NCI-H748 (cell line): Measurements from ENCODE around the gene SPSB1.

Experiments
- DNase-seq: peaks from one replicate; lab custom pipeline; 2025; ENCODE audit not compliant: unreplicated experiment; lab: John Stamatoyannopoulos, UW

Gene SPSB1

DNA sequence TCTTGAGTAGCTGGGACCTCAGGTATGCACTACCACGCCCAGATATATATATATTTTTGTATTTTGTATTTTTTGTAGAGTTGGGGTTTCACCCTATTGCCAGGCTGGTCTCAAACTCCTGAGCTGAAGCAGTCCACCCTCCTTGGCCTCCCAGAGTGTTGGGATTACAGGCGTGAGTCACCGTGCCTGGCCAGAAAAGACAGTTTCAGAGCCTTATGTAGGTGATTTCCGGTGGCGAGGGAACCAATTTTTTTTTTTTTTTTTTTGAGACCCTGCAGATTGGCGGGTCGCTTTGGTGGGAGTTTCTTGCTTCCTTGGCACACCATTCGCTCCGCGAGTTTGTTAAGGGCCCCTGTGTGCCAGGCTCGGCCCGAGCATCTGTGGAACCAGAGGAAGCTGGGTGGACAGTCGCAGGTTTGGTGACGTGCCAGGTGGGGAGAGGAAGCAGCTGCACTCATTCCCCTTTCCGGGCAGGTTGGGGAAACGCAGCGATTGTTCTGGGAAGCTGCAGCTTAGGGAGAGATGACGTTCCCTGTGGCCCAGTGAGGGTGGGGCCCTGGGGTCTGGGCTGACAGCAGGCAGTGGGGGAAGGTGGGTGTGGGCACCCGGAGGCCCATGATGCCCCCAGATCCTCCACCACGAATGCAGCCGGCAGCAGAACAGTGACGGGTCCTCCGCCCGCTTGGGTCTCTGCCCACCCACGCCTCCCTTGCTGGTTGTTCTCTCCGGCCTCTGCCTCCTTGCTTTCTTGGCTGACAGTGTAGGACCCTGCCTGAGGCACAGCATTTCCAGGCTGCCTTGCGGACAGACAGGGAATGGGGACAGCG is 25.1 kb downstream of the SPSB1 start:
- DNase-seq: no peak

DNA sequence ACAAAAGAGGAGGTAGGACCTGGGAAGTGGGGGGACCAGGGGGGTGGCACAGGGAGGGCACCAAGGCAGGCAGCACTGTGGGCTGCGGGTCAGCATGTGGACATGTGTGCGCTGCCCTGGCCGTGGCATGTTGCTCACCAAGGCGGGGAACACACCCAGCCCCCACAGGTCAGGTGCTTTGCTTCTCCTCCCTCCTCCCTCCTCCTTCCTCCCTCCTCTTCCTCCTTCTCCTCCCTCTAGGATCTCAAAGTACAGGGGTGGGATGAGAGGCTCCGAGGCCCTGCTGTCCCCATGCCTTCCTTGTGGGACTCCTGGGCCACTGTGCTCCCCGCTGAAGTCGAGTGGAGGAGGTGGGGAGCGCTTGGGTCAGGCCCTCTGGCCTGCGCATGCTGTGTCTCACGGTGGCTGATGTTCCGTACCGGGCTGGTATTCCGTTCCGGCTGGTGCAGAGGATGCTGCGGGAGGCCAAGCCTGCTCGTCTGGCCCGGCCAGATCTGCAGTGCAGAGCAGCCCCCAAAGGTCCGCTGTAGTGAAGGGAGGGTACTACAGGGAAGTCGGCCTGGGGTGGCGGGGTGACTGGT is 26.6 kb downstream of the SPSB1 start:
- DNase-seq: no peak

DNA sequence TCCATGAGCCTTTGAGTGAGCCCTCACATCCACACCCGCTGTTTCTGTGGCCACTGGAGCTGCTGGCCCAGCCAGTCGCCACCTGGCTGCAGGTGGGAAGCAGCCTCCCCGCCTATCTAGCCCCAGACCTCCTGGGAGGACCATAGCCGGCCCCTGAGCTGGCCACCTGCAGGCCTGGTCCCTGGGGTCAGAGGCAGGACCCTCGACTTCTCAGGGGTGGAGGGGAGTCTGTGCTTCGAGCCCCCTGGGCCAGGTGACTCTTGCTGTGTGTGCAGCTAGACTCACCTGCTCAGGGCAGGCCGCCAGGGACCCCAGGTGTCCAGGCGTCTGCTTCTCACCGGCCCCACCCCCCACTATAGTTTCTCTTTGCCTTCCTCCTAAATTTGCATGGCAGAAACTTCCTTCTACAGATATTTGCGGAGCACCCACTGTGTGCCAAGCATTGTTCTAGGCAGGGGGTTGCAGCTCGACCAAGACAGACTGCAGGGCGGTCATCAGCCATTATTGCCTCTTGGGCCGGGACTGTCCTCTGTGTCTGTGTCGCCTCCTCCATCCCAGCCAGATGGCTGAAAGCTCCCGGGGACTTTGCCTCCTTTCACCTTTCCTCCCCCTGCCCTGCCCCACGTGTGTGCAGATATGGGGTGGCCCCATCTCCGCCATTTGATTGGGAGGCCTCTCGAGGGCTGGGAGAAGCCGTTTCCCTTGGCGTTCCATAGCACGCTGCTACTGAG is 27.3 kb downstream of the SPSB1 start:
- DNase-seq: no peak

DNA sequence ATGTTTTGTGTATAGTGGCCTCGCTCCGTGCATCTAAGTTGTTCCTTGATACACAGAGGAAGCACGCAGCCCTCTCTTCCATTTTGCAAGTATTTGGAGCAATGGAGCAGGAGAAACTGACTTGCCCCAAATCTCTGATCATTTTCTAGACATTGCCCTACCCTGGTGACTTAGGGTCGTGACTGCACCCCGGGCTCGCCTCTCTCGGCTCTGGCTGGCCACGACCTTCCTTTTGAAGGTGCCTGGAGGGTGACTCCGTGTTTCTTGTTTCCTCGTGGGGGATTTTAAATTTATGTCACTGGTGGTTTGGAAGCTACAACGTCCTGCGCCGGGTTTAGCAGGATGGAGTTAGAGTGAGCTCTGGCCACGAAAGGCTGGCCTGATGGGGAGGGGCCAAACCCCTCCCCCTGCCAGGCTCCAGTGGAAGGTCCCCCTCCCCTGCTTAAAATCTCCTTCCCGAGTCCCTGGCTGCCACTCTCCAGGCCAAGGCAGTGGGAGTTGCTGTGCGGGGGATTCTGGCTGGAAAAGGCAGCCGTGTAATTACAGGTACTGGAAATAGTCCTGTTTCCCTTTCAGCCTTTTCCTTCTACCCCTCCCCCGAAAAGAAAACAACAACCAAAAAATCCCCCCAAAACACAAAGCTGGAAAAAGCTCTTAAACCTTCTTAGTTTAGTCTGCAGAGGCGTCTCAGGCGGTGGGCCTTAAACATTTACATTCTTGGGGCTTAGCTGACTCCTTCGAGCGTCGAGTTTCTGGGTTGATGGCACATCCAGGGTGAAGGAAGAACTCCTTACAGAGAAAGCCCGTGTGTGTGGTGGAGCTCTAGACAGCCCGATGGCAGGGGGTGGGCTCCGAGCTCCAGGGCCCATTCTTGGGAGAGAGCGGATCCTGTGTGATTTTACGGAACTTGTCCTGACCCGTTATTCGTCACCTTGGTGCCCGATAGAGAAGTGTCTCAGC is 28.1 kb downstream of the SPSB1 start:
- DNase-seq: no peak

DNA sequence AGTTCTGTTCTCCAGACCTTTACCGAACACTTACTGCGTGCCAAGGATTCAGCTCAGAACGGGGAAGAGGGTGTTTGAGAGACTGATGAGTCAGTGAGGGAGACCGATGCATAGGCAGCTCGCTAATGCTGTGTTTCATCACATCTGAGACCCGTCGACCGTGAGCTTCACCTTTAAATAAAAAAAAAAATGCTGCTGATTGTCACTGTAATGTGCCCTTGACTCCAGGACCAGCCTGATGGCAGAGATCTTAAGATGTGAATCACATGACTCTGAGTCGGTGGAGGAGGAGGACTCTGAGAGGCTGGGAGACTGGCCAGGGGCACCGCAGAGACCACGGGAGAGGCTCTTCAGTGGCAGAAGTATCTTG is 28.8 kb downstream of the SPSB1 start:
- no peak for DNase-seq

DNA sequence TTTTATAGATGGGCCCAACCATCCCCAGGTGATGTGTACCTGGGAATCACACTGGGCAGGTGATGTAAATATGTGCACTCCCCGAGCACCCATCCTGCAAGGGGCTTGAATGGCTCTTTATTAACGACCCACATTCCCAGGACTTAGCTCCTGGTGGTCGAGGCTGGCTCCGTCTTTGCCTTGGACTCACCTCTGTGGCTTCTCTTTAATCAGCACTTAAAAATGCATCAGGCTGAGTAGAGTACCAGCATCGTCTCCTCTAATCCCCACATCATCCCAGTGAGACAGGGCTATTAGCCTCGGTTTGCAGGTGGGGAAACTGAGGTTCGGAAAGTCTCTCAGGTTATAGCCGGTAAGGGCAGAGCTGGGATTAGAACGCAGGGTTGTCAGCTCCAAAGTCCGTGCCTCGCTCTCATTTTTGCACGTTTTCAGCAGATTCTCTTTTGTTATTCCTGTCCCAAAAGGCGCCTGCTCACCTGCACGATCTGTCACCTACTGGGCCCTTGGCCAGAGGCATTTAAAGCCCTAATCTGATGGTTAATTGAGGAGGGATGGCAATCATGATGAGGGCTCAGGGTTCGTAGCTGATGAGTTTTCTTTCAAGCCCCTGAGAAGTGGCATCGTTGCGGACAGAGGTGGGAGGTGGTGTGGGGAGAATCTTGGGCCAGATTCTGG is 29.4 kb downstream of the SPSB1 start:
- DNase-seq: no peak

DNA sequence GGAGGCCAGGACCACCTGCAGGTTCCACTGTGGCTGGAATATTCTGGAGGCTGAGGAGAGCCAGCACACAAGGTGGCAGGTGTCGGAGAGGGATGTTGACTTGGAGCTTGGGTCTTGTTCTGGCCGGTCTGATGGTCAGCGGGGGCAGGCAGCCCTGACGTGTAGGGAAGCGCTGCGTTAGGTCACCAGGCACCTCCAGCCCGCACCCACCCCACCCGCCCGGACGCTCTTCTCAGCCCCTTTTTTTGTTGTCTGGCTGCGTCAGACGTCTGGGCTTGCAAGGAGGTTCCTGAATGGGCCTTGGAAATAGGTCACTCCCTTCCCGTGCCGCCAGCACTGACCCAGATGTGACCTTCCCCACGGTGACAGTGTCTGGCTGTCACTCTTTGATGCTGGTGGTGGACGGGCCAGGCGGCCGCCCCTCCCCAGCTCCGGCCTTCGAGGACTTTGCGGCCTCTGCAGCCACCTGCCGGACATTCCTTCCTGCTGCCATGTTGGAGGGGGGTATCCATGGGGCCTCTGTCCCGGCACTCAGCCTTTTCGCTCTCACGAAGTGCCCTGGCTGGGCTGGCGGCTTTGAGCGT is 30.1 kb downstream of the SPSB1 start:
- no peak for DNase-seq

DNA sequence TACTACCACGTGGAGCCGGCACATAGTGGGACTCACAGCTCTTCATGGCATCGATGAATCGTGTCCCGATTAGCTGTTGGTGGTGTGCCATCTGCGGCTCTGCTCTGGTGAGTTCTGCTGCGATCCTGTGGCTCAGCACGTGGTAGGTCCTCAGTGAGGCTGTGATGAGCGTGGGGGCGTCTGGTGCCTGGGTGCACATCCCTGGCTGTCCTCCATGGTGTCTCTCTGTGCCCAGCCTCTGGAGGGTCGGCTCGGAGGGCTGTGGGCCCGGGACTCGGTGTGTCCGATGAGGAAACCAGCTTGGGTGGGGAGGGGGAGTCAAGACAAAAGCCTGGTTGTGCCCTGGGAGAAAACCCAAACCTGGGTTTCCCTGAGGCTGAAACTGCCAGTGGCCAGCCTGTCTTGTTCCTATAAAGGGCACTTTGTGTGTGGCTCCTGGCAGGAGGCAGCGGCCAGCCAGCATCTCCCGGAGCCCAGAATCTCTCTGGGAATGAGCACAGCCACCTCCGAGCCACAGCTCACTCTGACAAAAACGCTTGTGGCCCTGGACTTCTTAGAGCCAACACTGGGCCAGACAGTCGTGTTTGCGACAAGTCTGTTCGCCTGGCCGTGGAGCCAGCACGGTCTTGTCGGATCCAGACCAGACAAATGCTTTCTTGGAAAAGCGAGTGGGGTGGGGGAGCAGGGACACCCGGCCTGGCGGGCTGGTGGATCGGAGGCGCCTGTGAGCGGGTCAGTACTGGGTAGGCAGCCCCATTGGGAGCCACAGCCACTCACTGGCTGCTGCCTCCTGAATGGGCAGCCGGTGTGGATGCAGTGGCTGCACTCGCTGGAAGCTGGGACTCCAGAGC is 31.8 kb downstream of the SPSB1 start:
- DNase-seq: no peak

DNA sequence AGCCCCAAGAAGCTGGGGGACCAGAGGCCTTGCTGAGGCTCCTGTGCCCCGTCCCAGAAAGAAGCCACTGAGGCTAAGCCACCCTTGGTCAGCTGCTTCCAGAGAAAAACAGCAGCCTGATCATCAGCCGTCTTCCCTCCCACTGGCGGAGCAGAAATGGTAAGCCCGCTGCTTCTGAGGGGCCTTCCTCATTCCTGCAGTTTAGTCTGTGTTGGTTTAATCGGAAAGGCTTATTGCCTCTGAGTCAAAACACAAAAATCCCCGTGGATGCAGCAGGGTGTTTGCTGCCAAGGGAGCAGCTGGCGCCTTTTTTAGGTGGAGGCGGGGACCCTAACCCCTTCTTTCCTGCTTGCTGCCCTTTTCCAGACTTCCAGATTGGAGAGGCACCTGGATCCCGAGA is 33.9 kb downstream of the SPSB1 start:
- DNase-seq: no peak

DNA sequence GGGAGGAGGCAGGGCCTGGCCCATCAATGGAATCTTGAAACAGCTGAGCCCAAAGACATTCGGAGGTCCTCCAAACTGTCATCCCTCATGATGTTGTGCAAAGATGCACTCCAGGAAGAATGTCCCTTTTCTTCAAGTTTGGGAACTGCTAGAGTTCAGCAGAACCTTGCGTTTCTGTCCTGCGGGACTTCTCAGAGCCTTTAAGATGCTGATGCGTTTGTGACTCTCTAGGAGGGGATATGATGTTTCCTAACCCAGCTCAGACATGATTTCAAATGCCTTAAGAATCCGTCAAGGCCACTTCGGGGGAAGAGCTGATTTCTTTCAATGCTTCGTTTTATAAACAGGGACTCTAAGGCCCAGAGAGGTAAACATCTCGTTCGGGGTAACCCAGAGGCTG is 35.5 kb downstream of the SPSB1 start:
- no peak for DNase-seq

DNA sequence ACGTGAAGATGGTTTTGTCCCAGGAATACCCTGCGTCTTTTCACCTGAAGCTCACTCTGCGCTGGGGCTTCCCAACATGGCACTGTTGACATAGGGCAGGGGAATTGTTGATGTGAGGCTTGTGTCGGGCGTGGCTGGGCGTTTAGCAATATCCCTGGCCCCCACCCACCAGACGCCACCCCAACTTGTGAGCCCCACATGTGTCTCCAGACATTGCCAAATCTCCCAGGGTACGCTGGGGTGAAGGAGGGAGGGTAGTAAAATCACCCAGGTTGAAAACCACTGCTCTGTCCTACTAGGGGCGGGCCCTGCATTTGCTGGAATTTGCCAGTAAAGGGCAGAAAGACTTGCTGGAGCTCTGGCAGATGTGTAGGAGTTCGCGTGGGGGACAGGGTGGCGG is 36.0 kb downstream of the SPSB1 start:
- DNase-seq: no peak

DNA sequence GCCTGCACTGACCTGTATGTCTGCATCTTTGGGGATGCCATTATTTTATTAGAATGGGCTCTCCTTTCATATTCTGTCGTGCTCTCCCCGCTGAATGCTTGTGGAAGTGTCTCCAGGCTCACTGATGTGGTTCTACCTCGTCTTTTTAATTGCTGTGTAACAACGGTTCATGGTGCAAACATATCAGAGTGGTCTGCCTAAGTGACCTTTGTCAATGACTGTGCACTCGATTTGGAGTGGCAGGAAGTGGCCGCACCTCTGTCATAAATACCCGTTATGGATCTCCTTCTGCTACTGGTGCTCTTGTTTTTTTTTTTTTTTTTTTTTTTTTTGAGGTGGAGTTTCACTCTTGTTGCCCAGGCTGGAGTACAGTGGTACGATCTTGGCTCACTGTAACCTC is 38.3 kb downstream of the SPSB1 start:
- peak; percentile 61 for DNase-seq

DNA sequence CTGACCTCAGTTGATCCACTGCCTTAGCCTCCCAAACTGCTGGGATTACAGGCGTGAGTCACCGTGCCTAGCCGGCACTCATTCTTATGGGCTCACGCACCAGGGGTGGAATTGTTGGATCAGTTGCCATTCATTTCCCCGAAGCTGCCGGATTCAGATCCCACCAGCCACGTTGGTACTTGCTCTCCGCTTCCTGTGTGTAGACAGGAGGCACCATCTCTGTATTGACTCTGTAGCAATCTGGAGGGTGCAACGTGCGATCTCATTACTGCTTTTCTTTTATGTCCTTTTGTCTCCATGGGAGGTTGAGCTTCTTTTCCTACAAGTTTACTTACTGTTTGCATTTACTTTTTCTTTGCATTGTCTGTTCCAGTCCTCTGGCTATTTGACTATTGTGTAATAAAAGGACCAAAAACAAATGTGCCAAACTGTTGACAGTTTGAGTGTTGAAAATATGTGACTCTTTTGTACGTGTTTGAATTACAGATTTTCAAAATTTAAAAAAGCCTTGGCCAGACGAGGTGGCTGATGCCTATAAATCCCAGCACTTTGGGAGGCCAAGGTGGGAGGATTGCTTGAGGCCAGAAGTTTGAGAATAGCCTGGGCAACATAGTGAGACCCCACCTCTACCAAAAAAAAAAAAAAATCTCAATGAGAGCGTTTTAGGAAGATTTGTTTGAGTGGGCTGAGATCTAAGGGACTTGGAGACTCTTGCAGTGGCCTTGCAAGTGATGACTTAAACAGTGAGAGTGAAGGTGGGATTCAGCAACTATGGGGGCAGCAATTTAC is 39.1 kb downstream of the SPSB1 start:
- DNase-seq: no peak

DNA sequence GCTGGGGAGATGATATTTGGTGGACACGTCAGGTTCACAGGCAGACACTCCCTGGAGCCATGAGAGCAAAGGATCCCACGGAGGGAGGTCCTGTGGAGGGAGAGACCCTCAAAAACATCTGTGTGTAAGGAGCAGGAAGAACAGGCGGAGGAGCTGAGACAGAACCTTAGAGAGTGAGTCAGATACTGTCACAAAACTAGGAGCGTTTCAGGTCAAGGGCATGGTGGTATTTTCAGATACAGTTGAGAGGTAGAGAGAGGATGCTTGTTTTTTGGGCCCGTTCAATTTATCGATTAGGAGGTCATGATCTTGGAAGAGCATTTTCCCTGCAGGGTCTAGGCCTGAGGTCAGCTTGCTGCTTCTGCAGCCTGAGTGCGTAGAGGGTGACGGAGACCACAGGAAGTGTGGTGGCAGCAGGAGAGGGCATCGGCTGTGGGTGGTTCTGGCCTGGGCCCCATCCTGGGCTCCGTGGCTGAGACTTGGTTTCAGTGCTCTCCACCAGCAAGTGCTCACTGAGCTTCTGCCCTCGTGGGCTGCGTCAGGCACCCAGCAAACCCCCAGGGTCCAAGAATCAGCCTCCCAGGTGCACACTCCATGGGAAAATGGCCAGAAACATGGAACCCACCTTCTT is 39.9 kb downstream of the SPSB1 start:
- no peak for DNase-seq

DNA sequence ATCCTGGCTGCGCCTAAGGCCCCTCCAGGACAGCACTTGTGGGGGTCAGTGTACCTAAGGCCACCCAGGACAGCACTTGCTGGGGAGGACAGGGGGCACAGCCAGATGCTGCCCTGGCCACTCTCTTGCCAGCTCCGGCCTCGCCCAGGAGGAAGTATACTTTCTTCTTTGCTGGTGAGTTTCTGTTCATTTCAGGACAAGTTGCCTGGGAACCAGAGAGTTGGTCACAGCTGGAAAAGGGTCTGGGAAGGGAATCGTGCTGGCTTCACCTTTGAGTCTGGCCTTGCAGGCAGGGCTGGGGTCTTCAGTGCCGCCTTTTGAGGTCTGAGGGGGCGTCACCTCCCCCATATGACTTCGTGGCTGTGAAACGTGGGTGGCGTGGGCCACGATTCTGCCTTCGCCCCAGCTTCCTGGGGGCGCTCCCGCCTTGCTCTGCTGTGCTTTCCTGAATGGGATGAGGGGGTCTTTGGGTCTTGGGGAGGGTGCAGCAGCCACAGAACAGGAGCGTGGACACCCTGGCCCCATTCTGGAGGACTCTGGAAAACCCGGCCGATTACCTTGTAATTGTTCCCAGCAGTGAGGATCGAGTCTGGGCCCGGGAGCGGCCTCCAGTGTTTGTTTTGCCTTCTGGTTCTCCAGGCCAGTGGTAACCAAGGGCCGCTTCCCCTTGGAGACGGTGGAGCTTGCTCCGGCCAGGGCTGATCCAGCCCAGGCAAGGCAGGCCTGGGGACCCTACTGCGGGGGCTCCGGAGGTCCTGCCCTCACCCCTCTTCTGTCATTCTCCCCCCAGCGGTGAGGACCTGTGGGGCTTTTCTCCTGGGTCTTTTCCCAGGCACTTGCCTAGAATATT is 45.9 kb downstream of the SPSB1 start:
- DNase-seq: no peak

DNA sequence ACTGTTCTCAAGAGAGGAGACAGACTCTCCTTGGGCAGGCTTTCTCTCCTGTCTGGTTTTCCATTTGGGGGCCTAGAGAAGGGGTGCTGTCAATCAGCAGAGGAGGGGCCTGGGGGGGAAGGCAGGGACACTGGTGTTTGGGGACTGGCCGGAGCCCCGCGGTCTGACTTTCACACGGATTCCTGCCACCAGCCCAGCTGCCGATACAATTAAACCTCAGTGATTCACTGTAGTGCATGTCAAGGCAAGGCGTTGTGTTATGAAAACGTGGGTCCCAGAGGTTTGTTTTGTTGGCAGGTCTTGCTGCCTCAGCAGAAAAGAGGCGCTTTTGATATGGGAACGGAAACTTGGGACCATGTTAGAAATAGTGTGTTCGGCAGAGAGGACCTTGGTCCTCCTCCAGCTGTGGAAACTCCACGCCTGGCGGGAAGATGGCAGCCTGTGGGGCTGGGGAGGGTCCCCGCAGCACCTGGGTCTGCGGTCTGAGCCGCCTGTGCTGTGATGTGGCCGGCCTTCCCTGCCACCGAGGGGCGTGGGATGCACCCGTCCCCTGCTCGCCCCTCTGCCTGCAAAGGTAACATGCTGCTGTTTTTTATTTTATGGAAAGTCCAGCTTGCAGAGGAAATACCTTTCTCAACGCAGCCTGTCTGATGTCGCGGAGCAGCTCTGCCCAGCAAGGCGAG is 47.6 kb downstream of the SPSB1 start:
- no peak for DNase-seq

DNA sequence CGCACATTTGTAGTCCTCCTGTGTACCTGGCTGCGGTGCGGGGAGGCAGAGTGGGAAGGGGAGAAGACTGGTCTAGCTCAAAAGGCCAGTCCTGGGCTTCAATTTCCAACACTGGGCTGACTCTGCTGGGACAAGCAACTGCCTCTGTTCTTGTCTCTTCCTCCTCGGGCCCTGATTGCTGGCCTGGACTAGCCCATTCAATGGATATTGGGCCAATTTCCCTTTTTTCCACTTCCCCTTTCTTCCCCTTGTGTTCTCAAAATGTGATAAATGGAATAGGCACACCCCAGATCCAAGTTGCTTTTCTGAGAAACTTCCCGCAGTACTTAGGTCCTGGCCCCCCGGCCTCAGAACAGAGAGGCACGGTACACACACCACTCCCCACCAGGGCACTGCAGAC is 48.2 kb downstream of the SPSB1 start:
- DNase-seq: no peak
